Activated CD4-positive, alpha-beta T cell treated with anti-CD3 and anti-CD28 coated beads, Interleukin-2, amount 50 U/mL, for 48 hours (primary cell): ENCODE measurements around the gene BAIAP3.
"Not testable (repeated sequence)": the region's sequence is repeated elsewhere in the genome, so short reads cannot be mapped to it uniquely, and the experiment has no call there.

ENCODE experiments used
- DNase-seq, 2 experiments: peaks; one replicate each; pipeline ENCODE4 v3.0.0-alpha.2; 2020

The BAIAP3 gene

DNA sequence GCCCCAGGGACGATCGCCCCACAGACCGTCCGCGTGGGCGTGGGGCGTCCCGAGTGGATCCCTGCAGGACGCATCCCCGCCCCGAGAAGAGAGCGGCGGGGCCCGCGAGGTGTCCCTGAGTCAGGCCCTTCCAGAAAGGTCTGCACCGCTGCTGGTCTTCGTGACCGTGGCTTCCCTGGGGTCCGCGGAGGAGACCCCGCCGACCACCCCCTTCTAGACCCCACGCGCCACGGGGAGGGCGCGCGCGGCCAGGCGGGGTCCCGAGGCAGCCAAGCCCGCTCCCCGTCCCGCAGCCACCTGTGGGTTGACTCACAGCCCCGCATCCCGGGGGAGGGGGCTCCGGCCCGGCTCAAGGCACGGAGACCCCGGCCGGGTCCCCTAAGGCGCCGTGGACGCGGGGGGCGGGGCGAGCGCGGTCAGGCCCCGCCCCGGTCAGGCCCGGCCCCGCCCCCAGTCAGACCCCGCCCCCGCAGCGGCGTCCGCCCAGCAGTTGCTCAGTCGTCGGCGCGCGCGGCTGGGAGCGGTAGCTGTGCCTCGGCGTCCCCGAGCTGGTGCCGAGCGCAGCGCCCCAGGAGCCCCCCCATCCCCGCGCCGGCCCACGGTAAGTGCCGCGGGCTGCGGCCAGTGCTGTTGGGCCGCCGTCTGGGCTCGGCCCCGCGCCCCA, at the start of gene BAIAP3:
Gene BAIAP3 (plus strand): TSS at position 497 of the 664 bp plus-strand sequence. CDS start 4,905 bp downstream, outside the sequence.
- peak; percentile 50 to 54 for DNase-seq

DNA sequence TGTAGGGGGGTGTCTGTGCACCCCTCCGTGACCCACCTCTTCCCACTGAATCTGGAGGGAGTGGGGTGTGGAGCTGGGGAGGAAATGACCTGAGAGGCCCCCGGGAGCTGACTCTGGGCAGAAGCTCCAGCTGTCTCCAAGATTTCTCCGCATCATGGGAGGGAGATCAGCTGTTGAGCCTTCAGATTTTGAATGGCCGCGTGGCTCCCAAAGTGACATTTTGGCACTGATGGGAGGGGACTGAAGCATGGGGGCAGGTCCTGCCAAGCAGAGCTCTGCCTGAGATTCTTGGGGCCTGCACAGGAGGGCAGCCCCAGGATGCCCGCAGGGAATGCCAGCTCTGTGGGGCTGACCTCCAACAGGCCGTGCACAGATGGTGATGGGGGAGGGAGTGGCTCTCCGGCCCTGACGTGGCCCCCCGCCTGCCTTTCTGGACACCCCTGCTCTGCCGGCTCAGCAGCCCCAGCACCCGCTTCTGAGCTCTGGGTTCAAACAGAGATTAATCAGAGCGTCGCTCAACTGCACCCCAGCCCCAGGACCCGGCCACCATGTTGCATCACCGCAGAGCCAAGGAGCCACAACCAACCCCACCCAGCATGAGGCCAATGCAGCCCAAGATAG, 49.3 kb upstream of the BAIAP3 start:
- DNase-seq, result no peak

GRCh38 chr16:1285669-1286512, 47.6 kb upstream of the BAIAP3 start:
- no peak for DNase-seq

DNA sequence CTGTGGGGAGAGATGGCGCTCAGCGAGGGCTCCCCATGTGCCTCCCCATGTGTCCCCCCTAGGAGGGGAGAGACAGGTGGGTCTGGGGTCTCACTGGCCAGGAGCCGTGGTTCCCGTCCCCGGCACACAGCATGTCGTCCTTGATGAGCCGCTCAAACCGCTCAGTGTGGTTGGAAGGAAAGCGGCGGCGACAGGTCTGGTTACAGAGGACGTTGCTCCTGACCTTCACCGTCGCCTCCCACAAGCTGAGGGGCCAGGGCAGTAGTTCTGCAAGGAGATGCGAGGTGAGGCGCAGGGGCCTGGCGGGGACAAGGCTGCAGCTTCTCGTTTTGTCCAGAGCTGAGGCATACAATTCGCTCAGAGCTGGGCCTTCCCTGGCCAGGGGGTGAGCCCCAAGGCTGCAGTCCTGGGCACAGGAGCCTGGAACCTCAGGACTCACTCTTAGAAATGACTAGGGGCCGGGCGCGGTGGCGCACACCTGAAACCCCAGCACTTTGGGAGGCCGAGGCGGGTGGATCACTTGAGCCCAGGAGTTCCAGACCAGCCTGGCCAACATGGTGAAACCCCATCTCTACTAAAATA, 46.8 kb upstream of the BAIAP3 start:
- no peak for DNase-seq

DNA sequence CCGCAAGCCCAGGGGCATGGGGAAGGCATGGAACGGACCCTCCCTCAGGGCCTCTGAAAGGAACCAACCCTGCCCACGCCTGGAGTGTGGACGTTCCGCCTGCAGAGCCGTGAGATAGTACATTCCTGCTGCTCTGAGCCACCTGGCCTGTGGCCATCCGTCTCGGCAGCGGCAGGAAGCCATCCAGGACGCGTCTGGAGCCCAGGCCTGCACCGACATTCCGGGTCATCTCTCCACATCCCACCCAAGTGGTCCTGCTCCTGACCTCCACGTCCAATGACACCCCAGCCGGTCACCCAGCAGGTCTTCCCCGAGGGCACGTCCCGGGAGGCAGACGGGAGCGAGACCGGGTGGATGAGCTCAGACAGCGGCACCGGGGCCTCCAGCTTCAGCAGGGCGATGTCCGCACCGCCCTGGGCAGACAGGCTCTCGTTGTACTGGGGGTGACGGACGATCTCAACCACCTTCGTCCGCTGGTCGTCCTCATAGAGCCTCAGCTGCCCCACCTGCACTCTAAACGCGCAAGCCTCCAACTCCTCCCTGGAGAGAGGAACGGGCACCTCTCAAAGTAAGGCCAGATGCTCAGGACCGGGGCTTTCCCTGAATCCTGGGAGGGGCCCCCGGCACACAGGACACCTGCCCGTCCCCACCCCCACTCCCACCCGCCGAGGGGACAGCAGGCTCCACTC, 45.3 kb upstream of the BAIAP3 start:
- DNase-seq, result no peak

DNA sequence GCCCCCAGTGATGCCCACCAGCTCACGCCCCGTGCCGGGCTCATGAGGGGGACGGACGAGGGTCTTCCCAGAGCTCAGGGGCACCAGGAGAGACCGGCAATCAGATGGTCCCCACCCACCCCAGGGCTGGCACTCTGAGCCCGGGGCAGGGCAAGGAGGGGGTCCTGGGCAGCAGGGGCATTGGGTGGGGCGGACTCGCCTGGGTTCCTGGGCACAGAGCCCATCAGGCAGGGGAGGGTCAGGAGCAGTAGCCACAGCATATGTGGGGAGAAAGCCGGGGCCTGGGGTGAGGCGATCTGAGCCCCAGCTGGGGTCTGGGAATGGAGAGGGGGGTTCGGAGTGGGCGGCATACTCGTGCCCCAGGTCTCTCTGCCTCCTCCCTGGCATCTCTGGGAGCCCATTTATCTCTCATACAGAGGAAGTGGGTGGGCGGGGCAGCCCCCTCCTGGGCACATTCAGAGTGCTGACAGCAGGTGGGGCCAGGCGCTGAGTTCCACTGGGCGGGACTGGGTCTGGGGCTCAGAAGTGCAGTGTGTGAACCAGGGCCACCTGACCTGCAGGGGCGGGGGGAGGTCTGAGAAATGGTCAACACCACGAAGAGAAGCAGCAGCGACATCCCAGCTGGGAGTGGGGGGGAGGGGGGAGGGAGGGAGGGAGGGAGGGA, 44.5 kb upstream of the BAIAP3 start:
- DNase-seq, result no peak

DNA sequence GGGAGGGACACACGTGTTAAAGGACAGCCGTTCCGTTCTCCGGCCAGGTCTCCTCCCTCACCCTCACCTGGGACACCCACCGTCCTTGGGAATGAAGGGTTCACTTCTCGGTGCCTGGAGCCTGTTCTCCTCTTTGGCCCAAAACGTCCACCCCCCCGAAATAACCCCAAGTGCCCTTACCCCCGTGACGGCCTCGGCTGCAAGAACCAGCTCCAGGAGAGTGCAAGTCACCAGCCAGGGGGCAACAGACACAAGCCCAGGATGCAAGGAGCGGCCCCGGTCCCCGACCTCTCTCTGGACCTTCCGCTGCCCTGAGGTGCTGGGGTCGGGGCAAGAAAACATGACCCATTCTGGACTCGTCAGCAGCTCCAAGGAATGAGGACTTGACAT, 44.0 kb upstream of the BAIAP3 start:
- no peak for DNase-seq

- DNase-seq, result no peak
Measured at GRCh38 chr16:1290063-1290501, 43.4 kb upstream of the BAIAP3 start.

DNA sequence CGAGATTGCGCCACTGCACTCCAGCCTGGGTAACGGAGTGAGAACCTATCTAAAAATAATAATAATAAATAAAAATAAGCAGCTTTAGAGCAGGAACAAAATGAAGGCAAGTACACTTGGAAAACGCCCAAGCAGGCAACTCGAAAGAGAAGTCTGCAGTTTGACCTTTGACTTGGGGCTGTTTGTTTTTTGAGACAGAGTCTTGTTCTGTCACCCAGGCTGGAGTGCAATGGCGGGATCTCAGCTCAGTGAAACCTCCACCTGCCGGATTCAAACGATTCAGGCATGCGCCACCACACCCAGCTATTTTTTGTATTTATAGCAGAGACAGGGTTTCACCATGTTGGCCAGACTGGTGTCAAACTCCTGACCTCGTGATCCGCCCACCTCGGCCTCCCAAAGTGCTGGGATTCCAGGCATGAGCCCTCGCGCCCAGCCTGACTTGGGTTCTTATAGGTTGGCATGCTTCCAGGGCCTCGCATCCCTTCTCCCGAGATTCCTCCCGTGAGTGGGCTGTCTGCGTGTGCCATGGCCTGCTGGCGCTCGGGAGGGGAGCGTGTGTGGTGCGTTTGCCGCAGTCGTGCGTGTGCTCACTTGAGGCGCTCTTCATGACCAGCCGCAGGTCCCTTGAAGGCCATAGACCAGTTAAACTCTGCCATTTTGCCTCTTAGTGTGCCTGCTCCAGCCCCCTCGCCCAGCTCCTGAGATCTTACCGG, 42.4 kb upstream of the BAIAP3 start:
- DNase-seq, result no peak

DNA sequence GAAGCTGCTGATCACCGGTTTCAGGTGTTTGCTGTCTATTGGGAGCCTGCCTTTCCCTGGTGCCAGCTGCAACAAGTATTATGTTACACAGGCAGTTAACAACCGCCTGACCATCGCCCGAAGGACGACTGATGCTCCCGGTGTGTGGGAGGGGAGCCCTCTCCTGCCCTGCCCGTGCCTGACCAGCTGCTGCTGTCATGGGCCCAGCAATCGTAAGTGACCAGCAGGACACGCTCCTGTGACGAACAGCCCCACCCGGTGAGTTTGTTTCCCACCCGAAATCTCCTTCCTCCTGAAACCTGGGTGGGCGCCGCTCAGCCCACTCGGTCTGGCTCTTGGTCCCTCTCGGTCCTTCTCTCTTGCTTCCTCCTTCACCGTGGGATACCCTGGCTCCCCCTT, 41.9 kb upstream of the BAIAP3 start:
- DNase-seq, result no peak

- not testable (repeated sequence) for DNase-seq
Measured at GRCh38 chr16:1292208-1292607, 41.2 kb upstream of the BAIAP3 start.

DNA sequence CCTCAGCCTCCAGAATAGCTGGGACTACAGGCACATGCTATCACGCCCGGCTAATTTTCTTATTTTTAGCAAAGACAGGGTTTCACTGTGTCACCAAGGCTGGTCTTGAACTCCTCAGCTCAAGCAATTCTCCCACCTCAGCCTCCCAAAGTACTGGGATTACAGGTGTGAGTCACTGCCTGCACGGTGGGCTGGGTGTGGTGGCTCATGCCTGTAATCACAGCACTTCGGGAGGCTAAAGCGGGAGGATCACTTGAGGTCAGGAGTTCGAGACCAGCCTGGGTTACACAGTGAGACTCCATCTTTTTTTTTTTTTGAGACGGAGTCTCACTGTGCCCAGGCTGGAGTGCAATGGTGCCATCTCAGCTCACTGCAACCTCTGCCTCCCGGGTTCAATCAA, 40.6 kb upstream of the BAIAP3 start:
- DNase-seq, result not testable (repeated sequence)

GRCh38 chr16:1293921-1294656, 39.4 kb upstream of the BAIAP3 start:
- no peak for DNase-seq

- no peak for DNase-seq
Measured at GRCh38 chr16:1295465-1295864, 38.0 kb upstream of the BAIAP3 start.

- not testable (repeated sequence) for DNase-seq
Measured at GRCh38 chr16:1296688-1297017, 36.8 kb upstream of the BAIAP3 start.

DNA sequence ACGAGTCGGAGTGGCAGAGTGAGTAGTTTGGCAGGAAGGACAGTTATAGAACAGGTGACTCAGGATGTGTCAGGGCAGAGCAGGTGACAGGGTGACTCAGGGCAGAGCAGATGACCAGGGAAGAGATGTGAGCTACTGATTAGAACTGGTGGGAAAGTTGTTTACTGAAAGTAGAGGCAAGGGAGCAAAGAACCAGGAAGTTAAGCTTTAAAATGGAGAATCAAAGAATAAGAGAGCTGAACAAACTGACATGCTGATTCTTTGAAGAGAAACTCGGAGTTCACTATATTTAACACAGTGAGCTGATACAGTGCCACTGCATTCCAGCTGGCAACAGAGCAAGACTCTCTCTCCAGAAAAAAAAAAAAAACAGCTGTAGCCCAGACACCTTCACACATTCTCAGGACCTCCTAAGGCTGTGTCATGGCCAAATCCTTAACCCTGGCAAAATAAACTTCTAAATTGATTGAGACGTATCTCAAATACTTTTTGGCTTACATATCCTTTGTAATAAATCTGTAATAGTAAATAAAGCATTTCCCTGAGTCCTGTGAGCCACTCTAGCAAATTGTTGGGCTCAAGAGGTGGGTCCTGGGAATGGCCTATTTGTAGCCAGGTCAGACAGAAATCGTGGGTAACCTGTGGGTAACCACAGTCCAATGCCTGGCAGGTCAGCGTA, 36.3 kb upstream of the BAIAP3 start:
- DNase-seq, result peak in 1 of 2 experiments; percentile 32

GRCh38 chr16:1298406-1298805, 35.0 kb upstream of the BAIAP3 start:
- DNase-seq, result no peak

DNA sequence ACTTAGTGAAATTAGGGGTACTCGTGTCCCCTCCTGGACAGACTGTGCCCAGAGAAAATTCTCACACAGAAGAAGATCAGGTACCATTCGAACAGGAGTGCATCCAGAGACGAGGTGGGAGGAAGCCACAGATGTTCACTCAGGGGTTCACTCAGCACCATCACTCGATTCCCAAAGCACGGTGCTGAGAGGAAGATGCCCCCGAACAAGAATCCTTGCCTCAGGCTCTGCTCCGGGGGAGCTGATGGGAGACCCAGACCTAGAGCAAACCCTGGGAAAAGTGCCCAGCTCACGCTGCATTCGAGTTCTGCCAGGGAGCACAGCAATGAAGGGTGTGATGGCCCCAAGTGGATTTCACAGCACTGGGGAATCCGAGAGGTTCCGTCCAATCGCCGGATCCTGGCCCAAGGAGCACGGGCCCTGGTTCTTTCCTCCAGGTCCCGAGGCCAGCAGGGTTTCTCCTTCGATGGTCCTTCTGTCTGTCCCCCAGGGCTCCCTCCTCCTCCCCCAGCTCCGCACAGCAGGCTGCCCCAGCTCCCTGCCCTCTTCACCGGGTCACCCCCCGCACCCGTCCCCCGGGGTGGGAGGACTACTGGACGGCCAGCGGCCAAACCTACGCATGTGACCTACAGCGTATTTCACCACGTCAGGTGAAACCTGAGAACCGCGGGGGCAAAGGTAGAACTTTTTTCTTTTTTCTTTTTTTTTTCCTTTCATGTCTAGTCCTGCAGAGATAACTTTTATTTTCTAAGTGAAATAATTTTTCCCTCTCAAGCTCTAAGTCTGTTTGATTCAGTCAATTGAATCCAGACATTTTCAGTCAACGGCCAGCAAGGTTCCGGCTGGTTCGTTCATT, 34.2 kb upstream of the BAIAP3 start:
- no peak for DNase-seq

GRCh38 chr16:1299868-1300203, 33.6 kb upstream of the BAIAP3 start:
- no peak for DNase-seq
